H9 (cell line): ENCODE data around the gene RPS24. TPM values are rescaled to one million over a fixed set of nuclear protein-coding genes. Genes with fewer than 3 reads are reported as not detected.
"Not testable (repeated sequence)": the region's sequence is repeated elsewhere in the genome, so short reads cannot be mapped to it uniquely, and the experiment has no call there.

Experiments
- DNase-seq: peaks from one replicate; pipeline ENCODE4 v3.0.0-alpha.2; 2017
- H2AFZ ChIP-seq: one replicate; pipeline ENCODE4 v1.6.1; 2013; ENCODE audit warnings: mild to moderate bottlenecking, low read length, control low read depth, moderate library complexity
- H2AK5ac ChIP-seq: 2 replicates; pipeline ENCODE4 v1.6.1; 2013; ENCODE audit warnings: low read length, control low read depth, mixed read lengths; ENCODE audit not compliant: insufficient read length
- H2BK120ac ChIP-seq: one replicate; pipeline ENCODE4 v1.6.1; 2013; ENCODE audit warnings: low read depth, mild to moderate bottlenecking, low read length, control low read depth, inconsistent platforms; ENCODE audit not compliant: poor library complexity, severe bottlenecking
- H2BK12ac ChIP-seq: 2 replicates; pipeline ENCODE4 v1.6.1; 2013; ENCODE audit warnings: low read length, control low read depth, mixed read lengths, low read depth; ENCODE audit not compliant: insufficient read length
- H2BK15ac ChIP-seq: 2 replicates; pipeline ENCODE4 v1.6.1; 2013; ENCODE audit warnings: low read depth, low read length, control low read depth
- H2BK20ac ChIP-seq: one replicate; pipeline ENCODE4 v1.6.1; 2013; ENCODE audit warnings: low read depth, mild to moderate bottlenecking, low read length, control low read depth, inconsistent platforms; ENCODE audit not compliant: poor library complexity, severe bottlenecking
- H2BK5ac ChIP-seq: 2 replicates; pipeline ENCODE4 v1.6.1; 2013; ENCODE audit warnings: low read length, control low read depth, mixed read lengths; ENCODE audit not compliant: insufficient read length
- H3K14ac ChIP-seq: 2 replicates; pipeline ENCODE4 v1.6.1; 2013; ENCODE audit warnings: low read length, control low read depth; ENCODE audit not compliant: insufficient read depth
- H3K18ac ChIP-seq: 2 replicates; pipeline ENCODE4 v1.6.1; 2013; ENCODE audit warnings: low read depth, mild to moderate bottlenecking, mixed read lengths, low read length, control low read depth; ENCODE audit not compliant: insufficient read length
- H3K23ac ChIP-seq: 2 replicates; pipeline ENCODE4 v1.6.1; 2013; ENCODE audit warnings: low read length, control low read depth, mixed read lengths, low read depth; ENCODE audit not compliant: insufficient read length
- H3K23me2 ChIP-seq: 2 replicates; pipeline ENCODE4 v1.6.1; 2013; ENCODE audit warnings: low read depth, mild to moderate bottlenecking, mixed read lengths, low read length, control low read depth; ENCODE audit not compliant: insufficient read length, poor library complexity, severe bottlenecking
- H3K27ac ChIP-seq: 2 replicates; pipeline ENCODE4 v1.5.1; 2013; ENCODE audit warnings: low read length, control low read depth, mixed read lengths, low read depth; ENCODE audit not compliant: insufficient read length
- H3K27me3 ChIP-seq: 2 replicates; pipeline ENCODE4 v1.6.1; 2013; ENCODE audit warnings: low read length, control low read depth, inconsistent platforms; ENCODE audit not compliant: insufficient read depth
- H3K4ac ChIP-seq: 2 replicates; pipeline ENCODE4 v1.6.1; 2013; ENCODE audit warnings: low read depth, mild to moderate bottlenecking, control low read depth, inconsistent platforms, low read length, moderate library complexity
- H3K4me1 ChIP-seq: 2 replicates; pipeline ENCODE4 v1.6.1; 2013; ENCODE audit warnings: low read length, control low read depth, inconsistent platforms; ENCODE audit not compliant: insufficient read depth
- H3K4me2 ChIP-seq: 2 replicates; pipeline ENCODE4 v1.6.1; 2013; ENCODE audit warnings: low read length, control low read depth, mixed read lengths; ENCODE audit not compliant: insufficient read length, insufficient read depth
- H3K56ac ChIP-seq: 2 replicates; pipeline ENCODE4 v1.6.1; 2013; ENCODE audit warnings: low read depth, mild to moderate bottlenecking, mixed read lengths, low read length, control low read depth; ENCODE audit not compliant: insufficient read length
- H3K79me1 ChIP-seq: 2 replicates; pipeline ENCODE4 v1.6.1; 2013; ENCODE audit warnings: low read depth, mild to moderate bottlenecking, moderate library complexity, low read length, control low read depth, inconsistent platforms; ENCODE audit not compliant: insufficient read depth, poor library complexity, severe bottlenecking
- H3K79me2 ChIP-seq: 2 replicates; pipeline ENCODE4 v1.6.1; 2013; ENCODE audit warnings: low read length, control low read depth, inconsistent platforms; ENCODE audit not compliant: insufficient read depth
- H3K9ac ChIP-seq: 2 replicates; pipeline ENCODE4 v1.6.1; 2013; ENCODE audit warnings: low read length, control low read depth, mixed read lengths; ENCODE audit not compliant: insufficient read length; ENCODE audit errors: extremely low read depth
- H3K9me3 ChIP-seq: one replicate; pipeline ENCODE4 v1.6.1; 2013; ENCODE audit warnings: low read depth, low read length, inconsistent platforms; ENCODE audit not compliant: control insufficient read depth
- H3T11ph ChIP-seq: one replicate; pipeline ENCODE4 v1.6.1; 2013; ENCODE audit warnings: mild to moderate bottlenecking, low read length, control low read depth, inconsistent platforms
- H4K20me1 ChIP-seq: one replicate; pipeline ENCODE4 v1.6.1; 2013; ENCODE audit not compliant: control insufficient read depth, insufficient read length, insufficient read depth
- H4K5ac ChIP-seq: 2 replicates; pipeline ENCODE4 v1.6.1; 2013; ENCODE audit warnings: low read depth, mild to moderate bottlenecking, mixed read lengths, low read length, control low read depth; ENCODE audit not compliant: insufficient read length
- H4K8ac ChIP-seq: replicated peaks from 2 replicates; pipeline ENCODE4 v1.6.1; 2013; ENCODE audit warnings: low read length, control low read depth, mixed read lengths, low read depth; ENCODE audit not compliant: insufficient read length
- H4K91ac ChIP-seq: 2 replicates; pipeline ENCODE4 v1.6.1; 2013; ENCODE audit warnings: low read depth, mild to moderate bottlenecking, moderate library complexity, mixed read lengths, low read length, control low read depth; ENCODE audit not compliant: insufficient read length
- H3K27ac Mint-ChIP-seq, 3 experiments: 2 replicates in 2 of 3; 3 replicates in 1 of 3; pipeline ENCODE4 v1.8.0; 2020 to 2021; ENCODE audit warnings: mixed read lengths in 3 of 3, mild to moderate bottlenecking in 1 of 3, moderate library complexity in 1 of 3
- H3K27me3 Mint-ChIP-seq: 2 replicates; pipeline ENCODE4 v1.8.0; 2021; ENCODE audit warnings: low read depth, mild to moderate bottlenecking, moderate library complexity, mixed read lengths
- H3K36me3 Mint-ChIP-seq, 3 experiments: 2 replicates in 2 of 3; 3 replicates in 1 of 3; pipeline ENCODE4 v1.8.0; 2020 to 2021; ENCODE audit warnings: low read depth in 3 of 3, mixed read lengths in 3 of 3; ENCODE audit not compliant: insufficient read depth in 1 of 3
- H3K4me1 Mint-ChIP-seq, 2 experiments: 2 replicates each; pipeline ENCODE4 v1.8.0; 2020; ENCODE audit warnings: mixed read lengths in 2 of 2
- H3K4me3 Mint-ChIP-seq, 2 experiments: 2 replicates in 1 of 2; 3 replicates in 1 of 2; pipeline ENCODE4 v1.8.0; 2020 to 2021; ENCODE audit warnings: mild to moderate bottlenecking in 2 of 2, mixed read lengths in 2 of 2, moderate library complexity in 1 of 2
- H3K9me3 Mint-ChIP-seq, 2 experiments: 2 replicates in 1 of 2; 3 replicates in 1 of 2; pipeline ENCODE4 v1.8.0; 2020; ENCODE audit warnings: mild to moderate bottlenecking in 2 of 2, mixed read lengths in 2 of 2, moderate library complexity in 1 of 2
- WGBS: extraction: QIAGEN DNeasy Blood & Tissue Kit; methylation state at CpG from one replicate; pipeline ENCODE4 v1.1.7; 2013; ENCODE audit warnings: missing lambda C conversion rate, low lambda C conversion rate, mixed read lengths; ENCODE audit not compliant: insufficient read length; ENCODE audit errors: extremely low coverage; 5-methylcytosine and 5-hydroxymethylcytosine counted together
- total RNA-seq: library from RNA; stranded (reverse); gene quantifications from 2 replicates; pipeline ENCODE4 v1.2.1, GENCODE V29; 2021
- TF ChIP-seq, protein P1 (sequence below): fragments of 200-600 bp; sonication (generic); conservative IDR thresholded peaks from 3 replicates; pipeline ENCODE4 v1.8.0; 2021; ENCODE audit warnings: antibody characterized with exemption, mild to moderate bottlenecking

Gene RPS24
- total RNA-seq, 1 experiment from 2014 or later = 1,966 TPM

DNA sequence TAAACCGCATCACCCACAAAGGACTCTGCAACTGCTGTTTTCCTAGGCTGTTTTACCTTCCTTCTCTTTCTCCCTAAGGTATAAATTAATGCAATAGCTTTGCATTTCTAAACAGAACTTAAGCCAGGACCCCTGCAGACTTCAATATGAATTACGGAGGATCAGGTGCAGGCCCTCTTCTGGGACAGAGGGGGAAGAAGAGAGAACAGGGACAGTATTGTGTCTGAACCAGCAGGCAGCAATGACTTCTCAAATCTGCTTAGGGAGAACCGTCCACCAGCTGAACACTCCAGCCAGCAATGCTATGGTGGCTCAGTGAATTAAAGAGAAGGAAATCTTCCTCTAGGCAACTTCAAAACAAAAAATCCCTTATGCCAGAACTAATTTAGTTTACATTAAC lies 40.0 kb upstream of the RPS24 start:
- Histone ChIP-seq H3K4ac (no peak overlapping the region), H2AFZ (no peak overlapping the region), H3K79me1 (no peaks in the 10 kb centered on the region), H3K27me3 (no peaks in the 10 kb centered on the region), H2BK12ac (no peak overlapping the region), H3K23ac (no peak overlapping the region), H3K9ac (no peak overlapping the region), H3K14ac (no peak overlapping the region), H4K91ac (no peak overlapping the region), H3K23me2 (no peaks in the 10 kb centered on the region), H4K8ac (no peak overlapping the region), H3K9me3 (no peaks in the 10 kb centered on the region), H4K20me1 (no peaks in the 10 kb centered on the region), H2BK120ac (no peak overlapping the region), H3T11ph (no peak overlapping the region), H4K5ac (no peak overlapping the region), H3K27ac (no peak overlapping the region), H3K4me1 (no peaks in the 10 kb centered on the region), H3K4me2 (no peak overlapping the region), H2AK5ac (no peak overlapping the region), H2BK15ac (no peak overlapping the region), H2BK5ac (no peak overlapping the region), H3K18ac (no peak overlapping the region), H3K79me2 (no peaks in the 10 kb centered on the region), H2BK20ac (no peak overlapping the region), H3K56ac (no peak overlapping the region)
- Mint-ChIP-seq H3K36me3 (peaks cover 34 to 79% (median 63%) of the 10 kb centered on the region in 3 experiments; a peak in 6 of 7 replicates), H3K9me3 (no peaks in the 10 kb centered on the region), H3K4me3 (no peak overlapping the region), H3K4me1 (peaks cover 13 to 18% of the 10 kb centered on the region in 2 experiments), H3K27ac (peak overlapping the region in 1 of 3 experiments; percentile 61; a peak in 3 of 7 replicates), H3K27me3 (no peaks in the 10 kb centered on the region)
- TF ChIP-seq, protein P1, sequence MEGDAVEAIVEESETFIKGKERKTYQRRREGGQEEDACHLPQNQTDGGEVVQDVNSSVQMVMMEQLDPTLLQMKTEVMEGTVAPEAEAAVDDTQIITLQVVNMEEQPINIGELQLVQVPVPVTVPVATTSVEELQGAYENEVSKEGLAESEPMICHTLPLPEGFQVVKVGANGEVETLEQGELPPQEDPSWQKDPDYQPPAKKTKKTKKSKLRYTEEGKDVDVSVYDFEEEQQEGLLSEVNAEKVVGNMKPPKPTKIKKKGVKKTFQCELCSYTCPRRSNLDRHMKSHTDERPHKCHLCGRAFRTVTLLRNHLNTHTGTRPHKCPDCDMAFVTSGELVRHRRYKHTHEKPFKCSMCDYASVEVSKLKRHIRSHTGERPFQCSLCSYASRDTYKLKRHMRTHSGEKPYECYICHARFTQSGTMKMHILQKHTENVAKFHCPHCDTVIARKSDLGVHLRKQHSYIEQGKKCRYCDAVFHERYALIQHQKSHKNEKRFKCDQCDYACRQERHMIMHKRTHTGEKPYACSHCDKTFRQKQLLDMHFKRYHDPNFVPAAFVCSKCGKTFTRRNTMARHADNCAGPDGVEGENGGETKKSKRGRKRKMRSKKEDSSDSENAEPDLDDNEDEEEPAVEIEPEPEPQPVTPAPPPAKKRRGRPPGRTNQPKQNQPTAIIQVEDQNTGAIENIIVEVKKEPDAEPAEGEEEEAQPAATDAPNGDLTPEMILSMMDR = no peak
- DNase-seq = no peak
- WGBS = no CpG with 5 or more reads among the region's 3 CpGs

- peaks cover 54 to 80% (median 68%) of the 10 kb centered on the region in 3 experiments; a peak in 6 of 7 replicates for H3K36me3 Mint-ChIP-seq
- not testable (repeated sequence) for H2AK5ac ChIP-seq, H4K8ac ChIP-seq
These were observed 34.9 kb upstream of the RPS24 start for GRCh38 chr10:77998780-77999179.

More at GRCh38 chr10:77998780-77999179, 34.9 kb upstream of the RPS24 start:
- H3K9me3 ChIP-seq, H3K79me1 ChIP-seq, H2BK12ac ChIP-seq, H2AFZ ChIP-seq, H3K9ac ChIP-seq, H2BK15ac ChIP-seq, H3K27me3 ChIP-seq, H4K91ac ChIP-seq, H3T11ph ChIP-seq, H2BK20ac ChIP-seq, H3K27ac ChIP-seq, H3K23ac ChIP-seq, H3K4me1 Mint-ChIP-seq, H3K9me3 Mint-ChIP-seq, H3K27ac Mint-ChIP-seq, H3K14ac ChIP-seq, H3K79me2 ChIP-seq, H4K5ac ChIP-seq, H2BK5ac ChIP-seq, H3K4me3 Mint-ChIP-seq, H3K27me3 Mint-ChIP-seq, H3K23me2 ChIP-seq, H3K4me2 ChIP-seq, H2BK120ac ChIP-seq, H4K20me1 ChIP-seq, DNase-seq, H3K56ac ChIP-seq, H3K18ac ChIP-seq, H3K4ac ChIP-seq, H3K4me1 ChIP-seq: not testable (repeated sequence)
- no CpG with 5 or more reads among the region's 5 CpGs for WGBS
